Glomerular visceral epithelial cell (primary cell): ENCODE data around the gene ITGB2.

Experiments
- DNase-seq: peaks from one replicate; pipeline ENCODE4 v3.0.0-alpha.2; 2016; ENCODE audit errors: extremely low spot score

Gene ITGB2

GRCh38 chr21:44955141-44955797 is 34.6 kb upstream of the ITGB2 start:
- DNase-seq = no peak

- DNase-seq = no peak
These were observed 33.6 kb upstream of the ITGB2 start for GRCh38 chr21:44954281-44954771.

- no peak for DNase-seq
These were observed 32.9 kb upstream of the ITGB2 start for GRCh38 chr21:44953628-44954021.

DNA sequence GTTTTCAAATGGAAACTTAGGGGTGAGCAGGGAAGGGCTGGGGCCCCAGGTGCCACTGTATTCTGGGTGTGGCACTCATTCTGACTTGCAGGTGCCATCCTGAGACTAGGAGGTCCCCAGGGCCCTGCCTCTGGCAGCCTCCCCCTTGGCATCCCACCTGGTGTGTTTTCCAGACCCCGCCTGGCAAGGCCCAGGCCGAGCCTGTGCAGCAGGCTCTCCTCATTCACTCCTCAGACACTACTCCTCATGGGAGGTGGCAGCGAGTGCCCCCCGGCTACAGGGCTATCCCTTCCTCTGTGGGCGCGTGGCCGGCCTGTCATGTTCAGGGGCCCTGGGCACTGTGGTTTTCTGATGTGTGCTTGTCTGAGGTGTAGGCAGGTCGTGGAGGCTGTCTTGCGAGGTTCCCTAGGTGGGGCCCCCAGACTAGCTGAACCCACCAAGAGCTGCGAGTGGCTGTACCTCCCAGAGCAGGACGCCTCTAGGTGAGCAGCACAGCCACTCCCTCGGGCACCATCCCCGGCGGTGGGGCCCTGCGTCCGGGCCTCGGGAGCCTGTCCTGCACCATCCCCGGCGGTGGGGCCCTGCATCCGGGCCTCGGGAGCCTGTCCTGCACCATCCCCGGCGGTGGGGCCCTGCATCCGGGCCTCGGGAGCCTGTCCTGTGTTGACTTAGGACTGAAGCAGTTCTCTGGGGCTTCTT is 32.4 kb upstream of the ITGB2 start:
- DNase-seq = no peak

DNA sequence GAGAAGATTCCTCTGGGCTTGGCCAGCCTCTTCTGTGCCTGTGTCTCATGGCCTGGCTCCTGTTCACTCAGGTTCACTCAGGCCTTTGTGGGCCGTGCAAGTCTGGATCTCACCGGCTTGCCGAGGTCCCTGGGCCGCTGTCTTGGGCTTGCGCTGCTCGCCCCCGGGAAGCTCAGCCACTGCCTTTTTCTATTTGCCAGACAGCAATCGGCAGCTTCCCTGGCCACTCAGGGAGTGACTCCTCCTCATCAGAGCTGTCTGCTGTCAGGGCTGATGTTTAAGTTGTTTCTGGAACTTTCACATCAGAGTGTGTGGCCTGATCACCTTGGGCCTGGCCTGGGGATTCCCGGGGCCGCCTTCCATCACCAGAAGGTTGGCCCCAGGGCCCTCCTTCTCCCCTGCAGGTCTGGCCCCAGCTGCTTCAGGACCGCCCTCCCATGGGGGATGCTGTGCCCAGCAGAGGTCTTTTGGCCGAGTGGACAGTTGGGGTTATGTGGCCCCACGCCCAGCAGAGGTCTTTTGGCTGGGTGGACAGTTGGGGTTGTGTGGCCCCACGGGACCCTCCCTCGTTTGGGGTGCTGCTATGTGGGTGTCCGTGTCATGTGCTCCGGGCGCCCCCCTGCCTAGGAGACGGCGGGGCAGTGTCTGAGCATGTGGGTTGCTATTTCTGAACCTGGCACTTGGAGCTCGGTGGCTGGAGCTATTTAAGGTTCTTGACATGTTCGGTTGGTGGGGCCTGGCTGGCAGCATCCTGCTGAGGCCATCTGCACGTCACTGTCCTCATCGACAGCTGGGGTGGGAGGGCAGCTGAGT is 31.6 kb upstream of the ITGB2 start:
- no peak for DNase-seq

- no peak for DNase-seq
These were observed 30.7 kb upstream of the ITGB2 start for GRCh38 chr21:44951186-44951915.

DNA sequence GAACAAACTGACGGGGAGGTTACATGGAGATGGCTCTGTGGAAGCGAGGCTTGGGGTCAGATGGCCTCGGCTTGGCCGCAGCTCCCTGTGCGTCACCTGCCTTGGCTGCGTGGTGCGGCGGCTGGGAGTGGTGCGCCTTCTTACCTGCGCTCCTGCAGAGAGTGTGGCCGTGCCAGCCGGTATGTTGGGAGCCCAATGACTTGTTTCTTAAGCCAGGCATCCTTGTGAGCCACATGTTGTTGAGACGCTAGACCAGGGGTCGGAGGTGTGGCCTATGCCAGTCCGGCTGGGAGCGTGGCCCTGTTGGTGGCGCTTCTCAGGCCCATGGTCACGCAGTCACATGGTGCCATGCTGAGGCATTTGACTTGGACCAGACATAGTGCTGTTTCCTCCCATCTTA is 29.7 kb upstream of the ITGB2 start:
- no peak for DNase-seq

GRCh38 chr21:44949779-44950198 is 29.1 kb upstream of the ITGB2 start:
- peak; percentile 79 for DNase-seq

DNA sequence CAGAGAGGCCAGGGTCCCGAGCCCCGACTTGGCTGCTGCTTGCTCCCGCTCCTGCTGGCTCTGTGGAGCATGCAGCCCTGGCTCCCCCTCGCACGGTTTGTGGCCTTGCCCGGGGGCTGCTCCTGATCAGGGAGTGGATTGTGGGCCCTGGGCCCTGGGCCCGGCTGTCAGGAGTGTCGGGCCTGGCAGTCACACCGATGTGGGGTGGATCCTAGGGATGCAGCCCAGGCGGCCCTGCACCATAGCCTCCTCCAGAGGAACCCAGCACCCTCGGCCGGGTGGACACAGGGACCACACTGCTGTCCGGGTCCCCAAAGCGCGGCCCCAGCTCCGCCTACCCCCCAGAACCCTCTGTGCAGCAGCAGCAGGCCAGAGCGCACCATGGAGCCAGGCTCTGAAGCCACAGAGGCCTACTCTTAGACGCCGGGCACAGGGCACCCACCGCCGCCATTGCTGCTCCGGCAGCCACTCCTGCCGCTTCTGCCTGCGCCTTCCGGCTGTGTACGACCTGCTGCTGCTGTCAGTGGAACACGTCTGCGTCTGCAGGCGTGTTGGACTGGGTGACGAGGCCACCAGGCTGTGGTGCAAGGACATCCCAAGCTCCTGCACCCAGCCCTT is 28.6 kb upstream of the ITGB2 start:
- DNase-seq = no peak

GRCh38 chr21:44948426-44949120 is 27.9 kb upstream of the ITGB2 start:
- DNase-seq = no peak

DNA sequence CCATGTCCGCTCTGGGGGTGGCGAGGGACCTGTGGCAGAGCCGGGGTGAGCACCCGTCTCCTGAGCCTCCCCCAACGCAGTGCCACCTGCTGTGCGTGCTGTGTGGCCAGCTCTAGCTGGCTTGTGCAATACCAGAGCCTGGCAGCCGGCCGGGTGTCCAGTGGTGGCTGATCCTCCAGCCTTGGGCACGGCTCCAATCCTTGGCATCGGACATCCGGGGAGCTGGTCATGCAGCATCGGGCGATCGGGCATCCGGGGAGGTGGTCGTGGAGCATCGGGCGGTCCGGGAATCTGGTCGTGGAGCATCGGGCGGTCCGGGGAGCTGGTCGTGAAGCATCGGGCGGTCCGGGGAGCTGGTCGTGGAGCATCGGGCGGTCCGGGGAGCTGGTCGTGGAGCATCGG is 27.2 kb upstream of the ITGB2 start:
- no peak for DNase-seq

DNA sequence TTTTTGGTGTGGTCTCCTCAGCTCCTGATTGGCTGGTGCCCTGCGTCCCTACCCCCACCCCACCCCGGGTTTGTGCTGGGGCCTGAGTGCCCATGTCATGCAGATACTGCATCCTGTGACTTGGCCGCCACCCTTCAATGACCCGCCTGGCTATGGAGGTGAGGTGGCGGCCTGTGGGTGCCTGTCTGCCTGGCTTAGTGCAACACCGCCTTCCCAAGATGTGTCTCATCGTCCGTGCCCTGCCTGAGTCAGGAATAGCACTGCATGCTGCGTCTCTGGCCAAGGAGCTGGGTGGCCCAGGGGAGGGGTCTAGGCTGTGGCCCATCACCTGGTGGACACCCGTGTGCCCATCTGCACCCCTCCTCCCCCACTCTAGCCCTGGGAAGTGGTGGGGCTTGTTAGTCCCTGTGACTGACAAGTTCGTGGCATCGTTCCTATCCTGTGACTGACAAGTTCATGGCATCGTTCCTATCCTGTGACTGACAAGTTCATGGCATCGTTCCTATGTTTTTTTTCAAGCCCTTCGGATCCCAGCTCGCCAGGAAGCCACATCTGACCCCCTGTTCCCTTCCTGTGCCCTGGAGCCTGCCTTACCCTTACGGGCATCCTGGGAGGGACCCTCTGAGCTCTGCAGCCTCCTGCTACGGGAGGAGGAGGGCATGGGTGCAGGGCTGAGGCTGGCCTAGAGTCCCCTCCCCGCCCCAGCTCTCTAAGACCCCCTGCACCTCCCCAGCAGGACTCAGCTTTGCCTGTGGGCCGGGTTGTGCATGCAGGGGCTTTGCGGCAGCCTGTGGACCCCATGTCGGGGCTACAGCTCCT is 26.6 kb upstream of the ITGB2 start:
- peak; percentile 41 for DNase-seq

- DNase-seq = no peak
These were observed 25.7 kb upstream of the ITGB2 start for GRCh38 chr21:44946254-44947041.

DNA sequence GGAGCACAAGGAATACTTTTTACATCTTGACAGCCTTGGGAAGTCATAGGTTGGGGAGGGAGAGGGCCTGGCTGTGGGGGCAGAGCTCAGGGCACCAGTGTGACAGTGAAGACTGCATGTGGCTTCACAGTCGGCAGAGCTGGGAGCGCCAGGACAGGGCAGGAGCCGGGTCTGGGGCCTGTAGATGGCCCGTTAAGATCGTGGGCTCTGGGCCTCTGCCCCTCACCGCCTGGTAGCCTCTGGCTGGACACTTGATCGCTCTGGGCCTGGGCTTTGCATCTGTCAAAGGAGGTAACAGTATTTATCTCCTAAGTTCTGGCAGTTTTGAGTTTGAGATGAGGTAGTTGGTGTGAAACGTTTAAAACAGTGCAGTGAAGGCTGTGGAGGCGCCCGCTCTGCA is 23.9 kb upstream of the ITGB2 start:
- DNase-seq = no peak

GRCh38 chr21:44943686-44944550 is 23.2 kb upstream of the ITGB2 start:
- no peak for DNase-seq

DNA sequence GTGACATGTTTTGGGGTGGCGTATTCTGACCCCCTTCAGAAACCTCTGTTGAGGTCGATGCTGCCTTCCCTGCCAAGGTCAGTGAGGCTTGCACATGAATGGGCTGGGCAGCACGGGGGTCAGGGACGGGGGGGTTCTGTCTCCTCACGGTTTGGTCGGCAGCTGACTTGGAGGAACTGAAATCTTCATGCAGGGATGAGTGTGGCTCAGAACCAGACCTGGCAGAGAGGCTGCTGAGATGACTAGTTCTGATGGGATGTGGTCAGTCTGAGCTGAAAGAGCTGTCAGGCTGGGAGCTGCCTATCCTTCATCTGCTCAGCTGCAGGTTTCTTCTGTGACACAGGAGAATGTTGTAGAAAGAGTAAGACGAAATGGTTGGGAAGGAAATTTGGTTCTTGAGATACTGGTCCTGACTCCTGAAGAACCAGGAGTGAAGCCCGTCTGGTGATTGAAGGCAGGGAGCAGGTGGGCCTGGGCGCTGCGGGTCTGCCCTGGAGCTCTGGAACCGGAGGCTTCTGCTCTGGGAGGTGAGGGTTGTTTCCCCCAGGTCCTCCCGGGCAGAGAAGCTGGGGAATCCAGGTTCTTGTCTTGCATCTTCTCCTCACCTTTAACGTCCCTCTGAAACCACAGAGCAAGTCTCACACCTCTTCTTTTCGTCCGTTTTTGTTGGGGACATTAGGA is 22.4 kb upstream of the ITGB2 start:
- DNase-seq = no peak

DNA sequence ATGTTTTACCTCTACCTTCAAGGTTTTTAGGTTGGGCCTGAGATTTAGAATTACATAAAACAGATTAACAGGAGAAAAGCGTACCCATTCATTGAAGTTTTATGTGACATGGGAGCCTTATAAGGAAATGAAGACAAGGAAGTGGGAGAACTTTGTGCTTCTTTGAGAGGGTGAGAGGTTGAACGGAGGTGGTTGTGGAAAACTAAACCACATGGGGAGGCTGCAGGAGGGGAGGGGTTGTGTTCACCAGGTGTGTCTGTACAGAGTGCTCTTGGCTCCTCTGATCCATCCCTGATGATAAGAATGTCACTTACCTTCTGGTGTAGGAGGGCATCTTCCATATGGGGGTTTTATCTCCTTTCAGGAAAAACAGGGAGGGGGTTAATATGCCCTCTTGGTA is 21.9 kb upstream of the ITGB2 start:
- no peak for DNase-seq

GRCh38 chr21:44941567-44941966 is 20.9 kb upstream of the ITGB2 start:
- DNase-seq = no peak
